ENCODE measurements around the gene TGFBI.

TGFBI gene

GRCh38 chr5:136004436-136004835 lies 24.4 kb upstream of the TGFBI start:
- DNase-seq, result no peak

GRCh38 chr5:136005476-136005875 lies 23.3 kb upstream of the TGFBI start:
- no peak for DNase-seq

- DNase-seq, result no peak
These were observed 22.6 kb upstream of the TGFBI start for GRCh38 chr5:136006164-136006563.

GRCh38 chr5:136006761-136007251 lies 22.0 kb upstream of the TGFBI start:
- DNase-seq, result no peak

GRCh38 chr5:136007271-136007670 lies 21.5 kb upstream of the TGFBI start:
- DNase-seq, result no peak

- no peak for DNase-seq
These were observed 17.3 kb upstream of the TGFBI start for GRCh38 chr5:136011414-136012001.

- no peak for DNase-seq
These were observed 16.6 kb upstream of the TGFBI start for GRCh38 chr5:136012041-136012804.

GRCh38 chr5:136013559-136013958 lies 15.2 kb upstream of the TGFBI start:
- no peak for DNase-seq

- DNase-seq, result no peak
These were observed 14.5 kb upstream of the TGFBI start for GRCh38 chr5:136014049-136015002.

GRCh38 chr5:136015003-136015375 lies 13.8 kb upstream of the TGFBI start:
- DNase-seq, result no peak

- DNase-seq, result no peak
These were observed 12.7 kb upstream of the TGFBI start for GRCh38 chr5:136015966-136016650.

- no peak for DNase-seq
These were observed 11.8 kb upstream of the TGFBI start for GRCh38 chr5:136016945-136017530.

- no peak for DNase-seq
These were observed 9.7 kb upstream of the TGFBI start for GRCh38 chr5:136018814-136019783.

- no peak for DNase-seq
These were observed 8.8 kb upstream of the TGFBI start for GRCh38 chr5:136020001-136020382.

- no peak for DNase-seq
These were observed 8.3 kb upstream of the TGFBI start for GRCh38 chr5:136020383-136021015.

GRCh38 chr5:136021016-136021405 lies 7.8 kb upstream of the TGFBI start:
- no peak for DNase-seq

GRCh38 chr5:136022965-136023364 lies 5.8 kb upstream of the TGFBI start:
- no peak for DNase-seq

GRCh38 chr5:136023958-136024541 lies 4.7 kb upstream of the TGFBI start:
- DNase-seq, result no peak

- no peak for DNase-seq
These were observed 2.9 kb upstream of the TGFBI start for GRCh38 chr5:136025900-136026299.

- DNase-seq, result no peak
These were observed 2.2 kb upstream of the TGFBI start for GRCh38 chr5:136026636-136027035.
